ENCODE measurements around the gene USH1C.

- TF ChIP-seq CTCF (IDR thresholded peaks at IDR 0.05) (no peak), POLR2A (IDR thresholded peaks at IDR 0.05; ENCODE audit: low read depth) (no peak), POLR2AphosphoS5 (IDR thresholded peaks at IDR 0.05) (no peak), EP300 (IDR thresholded peaks at IDR 0.05) (no peak)
Measured at GRCh38 chr11:17552041-17552355, 7.8 kb upstream of the USH1C start.
